NCI-H510A treated with DMSO at 0.1 percent for 48 hours (cell line): ENCODE results near the gene RNF39.
A peak's percentile ranks its signal among the peaks of the same experiment; 100 is the strongest.
"Not testable (repeated sequence)": the region's sequence is repeated elsewhere in the genome, so short reads cannot be mapped to it uniquely, and the experiment has no call there.

Source experiments
- DNase-seq: peaks from one replicate; lab custom pipeline; 2025; lab: John Stamatoyannopoulos, UW

The RNF39 gene

GRCh38 chr6:30075094-30075789 lies at the start of gene RNF39:
RNF39 (minus strand) TSS chr6:30075769; CDS start chr6:30075585, 184 bp downstream.
- no peak for DNase-seq

GRCh38 chr6:30122515-30122914 lies 46.9 kb upstream of the RNF39 start:
- no peak for DNase-seq

GRCh38 chr6:30121446-30122366 lies 46.1 kb upstream of the RNF39 start:
- DNase-seq = no peak

GRCh38 chr6:30118691-30119090 lies 43.1 kb upstream of the RNF39 start:
- DNase-seq = not testable (repeated sequence)

GRCh38 chr6:30116724-30117123 lies 41.2 kb upstream of the RNF39 start:
- DNase-seq = no peak

- no peak for DNase-seq
Observed at GRCh38 chr6:30113841-30114240, 38.3 kb upstream of the RNF39 start.

- no peak for DNase-seq
Observed at GRCh38 chr6:30113003-30113759, 37.6 kb upstream of the RNF39 start, which contains the start of gene TRIM31. TRIM31 (minus strand) TSS chr6:30113090; CDS start chr6:30112805, 285 bp downstream.

GRCh38 chr6:30112402-30112994 lies 36.9 kb upstream of the RNF39 start:
- no peak for DNase-seq

GRCh38 chr6:30111266-30111856 lies 35.8 kb upstream of the RNF39 start:
- no peak for DNase-seq

GRCh38 chr6:30104661-30105060 lies 29.1 kb upstream of the RNF39 start:
- no peak for DNase-seq

- no peak for DNase-seq
Observed at GRCh38 chr6:30103872-30104179, 28.3 kb upstream of the RNF39 start.

GRCh38 chr6:30102970-30103871 lies 27.7 kb upstream of the RNF39 start:
- DNase-seq = peak; percentile 23

GRCh38 chr6:30102414-30102969 lies 26.9 kb upstream of the RNF39 start:
- DNase-seq = no peak

GRCh38 chr6:30101444-30102413 lies 26.2 kb upstream of the RNF39 start:
- DNase-seq = no peak

GRCh38 chr6:30100585-30101443 lies 25.2 kb upstream of the RNF39 start:
- no peak for DNase-seq

- DNase-seq = no peak
Observed at GRCh38 chr6:30100154-30100553, 24.6 kb upstream of the RNF39 start.

- DNase-seq = no peak
Observed at GRCh38 chr6:30097902-30098768, 22.6 kb upstream of the RNF39 start.
